Adrenal gland (tissue), 12 donors: ENCODE results near the gene TWNK. TPM values are rescaled to one million over a fixed set of nuclear protein-coding genes. Genes with fewer than 3 reads are reported as not detected.
"Not testable (repeated sequence)": the region's sequence is repeated elsewhere in the genome, so short reads cannot be mapped to it uniquely, and the experiment has no call there.

Experiments used
- DNase-seq, 7 donors: peaks; one replicate each; pipeline ENCODE4 v3.0.0-alpha.2; 2019 to 2020
- H3K27ac ChIP-seq, 5 donors: fragments of 200-600 bp; sonication (generic) in 4 of 5; 1 replicate in 3 of 5; 2 replicates in 2 of 5; pipeline versions ENCODE4 v1.5.1 to v1.8.0; 2016 to 2020; ENCODE audit warnings: mild to moderate bottlenecking in 1 of 5
- H3K27me3 ChIP-seq: fragments of 200-600 bp; 2 replicates; pipeline ENCODE4 v1.8.0; 2021
- H3K36me3 ChIP-seq, 2 donors: fragments of 200-600 bp; replicated peaks in 1 of 2; 1 replicate in 1 of 2; 2 replicates in 1 of 2; pipeline versions ENCODE4 v1.5.1 to v1.8.0; 2018 to 2022
- H3K4me1 ChIP-seq, 2 donors: fragments of 200-600 bp; replicated peaks in 1 of 2; 1 replicate in 1 of 2; 2 replicates in 1 of 2; pipeline versions ENCODE4 v1.5.1 to v1.8.0; 2018 to 2021
- H3K4me3 ChIP-seq, 4 donors: fragments of 200-600 bp; sonication (generic) in 3 of 4; one replicate each; pipeline ENCODE4 v1.5.1; 2016 to 2018
- H3K9me3 ChIP-seq, 3 donors: fragments of 200-600 bp; sonication (generic) in 1 of 3; replicated peaks in 1 of 3; 1 replicate in 2 of 3; 2 replicates in 1 of 3; pipeline versions ENCODE4 v1.5.1 to v1.8.0; 2016 to 2021
- CTCF ChIP-seq, 6 experiments: fragments of 450-650 bp in 4 of 6; fragments of 200-600 bp in 2 of 6; sonication (generic) in 1 of 6; IDR thresholded peaks; 1 replicate in 5 of 6; 2 replicates in 1 of 6; pipeline versions ENCODE4 v1.5.1 to v1.8.0; 2016 to 2021; ENCODE audit warnings: antibody characterized with exemption in 6 of 6, mild to moderate bottlenecking in 2 of 6, moderate library complexity in 1 of 6
- POLR2A ChIP-seq, 2 donors: fragments of 450-650 bp; IDR thresholded peaks; one replicate each; pipeline ENCODE4 v1.6.1; 2017; ENCODE audit warnings: antibody characterized with exemption in 2 of 2, mild to moderate bottlenecking in 2 of 2, moderate library complexity in 1 of 2
- WGBS, 4 donors: extraction: QIAGEN DNeasy Blood & Tissue Kit in 2 of 4; methylation state at CpG; one replicate each; pipeline versions ENCODE4 v1.1.5 to v1.1.7; 2013 to 2017; 5-methylcytosine and 5-hydroxymethylcytosine counted together
- intact Hi-C, 2 donors: fragments of 100-400 bp; cut with DNase I; formaldehyde crosslinking; loops; one replicate each; pipeline versions ENCODE4 v1.14.1 to v1.15.0; 2022 to 2023
- polyA plus RNA-seq, 3 donors: library from polyadenylated mRNA; stranded (reverse); fragments of 200-250 nt in 2 of 3; fragments of 350-450 nt in 1 of 3; fragmentation: Illumina TruSeq in 1 of 3; extraction: RNeasy Lipid Tissue Mini Kit (QIAGEN cat#74804) in 1 of 3; gene quantifications; one replicate each; pipeline ENCODE4 v1.2.3, GENCODE V29; 2013 to 2014
- total RNA-seq, 9 donors: library from RNA; depleted of rRNA in 4 of 9; stranded (reverse); fragments of >200 nt in 4 of 9; fragments of 120-200 nt in 1 of 9; fragmentation: NEBNext Ultra II Directional in 1 of 9; extraction: Animal tissue kit (Norgen Biotek cat#: 25700) in 1 of 9; gene quantifications; one replicate each; pipeline versions ENCODE4 v1.1.0 to v1.2.4, GENCODE V29; 2013 to 2023
- donor health status: healthy with polysubstance abuse.
- donor health status: Bipolar disorder and iron deficiency.
- donor health status: DM: yes; HTN: yes; CAD: no.
- donor health status: DM: no; HTN: no; CAD: no.
- donor health status: DM: no; HTN: no; CAD: no.
- donor health status: DM: yes; HTN: yes; CAD: no.

Gene TWNK
- total and polyA plus RNA-seq, 12 donors, result 5.3 to 21.8 (median 9.3) TPM

DNA sequence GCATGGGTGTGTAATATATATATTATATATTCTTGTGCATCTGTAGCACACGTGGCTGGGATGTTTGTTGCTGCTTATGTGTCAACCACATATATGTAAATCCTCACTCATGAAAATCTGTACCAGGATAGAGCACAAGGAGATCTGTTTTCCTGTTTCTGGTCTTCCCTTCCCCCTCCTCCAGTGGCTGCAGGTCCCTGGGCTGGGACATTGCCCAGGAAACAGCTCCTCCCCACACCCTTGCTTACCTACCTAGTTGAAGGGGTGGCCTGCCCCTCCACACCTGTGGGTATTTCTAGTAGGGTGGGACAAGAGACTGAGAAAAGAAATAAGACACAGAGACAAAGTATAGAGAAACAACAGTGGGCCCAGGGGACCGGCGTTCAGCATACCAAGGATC lies 45.9 kb downstream of the TWNK start:
- intact Hi-C loops, result no loop called here
- H3K4me1 ChIP-seq, result peaks cover 14 to 26% of the 10 kb centered on the region in 2 donors
- no peaks in the 10 kb centered on the region for H3K27me3 ChIP-seq
- TF ChIP-seq CTCF (IDR thresholded peaks at IDR 0.05) (no peak), POLR2A (IDR thresholded peaks at IDR 0.05) (no peak)
- no peaks in the 10 kb centered on the region for H3K9me3 ChIP-seq
- peak overlapping the region in 4 of 5 donors; percentile 86 to 98 (median 94) for H3K27ac ChIP-seq
- WGBS, 4 donors, result 68 to 73% (median 73%) methylated on average over 3 of the region's 3 CpGs
- H3K4me3 ChIP-seq, result peak overlapping the region in 1 of 4 donors; percentile 69
- no peak for DNase-seq
- peaks cover 0 to 38% of the 10 kb centered on the region in 2 donors for H3K36me3 ChIP-seq

GRCh38 chr10:101034404-101034803 lies 47.1 kb downstream of the TWNK start:
- H3K27me3 ChIP-seq, H3K27ac ChIP-seq, H3K9me3 ChIP-seq, H3K4me3 ChIP-seq, intact Hi-C loops, DNase-seq: not testable (repeated sequence)
- WGBS, 4 donors, result 91 to 98% (median 96%) methylated on average over 4 of the region's 4 CpGs
- Histone ChIP-seq H3K36me3 (peaks cover 0 to 49% of the 10 kb centered on the region in 2 donors), H3K4me1 (peaks cover 14 to 26% of the 10 kb centered on the region in 2 donors)

- peaks cover 0 to 56% of the 10 kb centered on the region in 2 donors for H3K36me3 ChIP-seq
- no peak for DNase-seq
These were observed 48.0 kb downstream of the TWNK start for GRCh38 chr10:101035314-101035713.

GRCh38 chr10:101035916-101036702 lies 48.8 kb downstream of the TWNK start:
- no peak for TF ChIP-seq POLR2A (IDR thresholded peaks at IDR 0.05)
- TF ChIP-seq CTCF (IDR thresholded peaks at IDR 0.05), result no peak
- Histone ChIP-seq H3K27ac (no peak overlapping the region), H3K27me3 (no peaks in the 10 kb centered on the region), H3K36me3 (peaks cover 0 to 56% of the 10 kb centered on the region in 2 donors), H3K9me3 (no peaks in the 10 kb centered on the region), H3K4me3 (no peak overlapping the region), H3K4me1 (peaks cover 10 to 18% of the 10 kb centered on the region in 2 donors)
- 85 to 88% (median 88%) methylated on average over 10 of the region's 10 CpGs for WGBS, 4 donors
- intact Hi-C loops, result no loop called here
- no peak for DNase-seq

More at GRCh38 chr10:101035314-101035713, 48.0 kb downstream of the TWNK start:
- intact Hi-C loops, result no loop called here
- TF ChIP-seq POLR2A (IDR thresholded peaks at IDR 0.05), result no peak
- no peak for TF ChIP-seq CTCF (IDR thresholded peaks at IDR 0.05)
- H3K27me3 ChIP-seq, result no peaks in the 10 kb centered on the region
- no peak overlapping the region for H3K27ac ChIP-seq
- no peak overlapping the region for H3K4me3 ChIP-seq
- H3K9me3 ChIP-seq, result no peaks in the 10 kb centered on the region
- peaks cover 14 to 25% of the 10 kb centered on the region in 2 donors for H3K4me1 ChIP-seq
- 86 to 94% (median 91%) methylated on average over 3 to 7 of the region's 7 CpGs for WGBS, 4 donors
